HCT116 (cell line): ENCODE results near the gene PHF3. TPM values are rescaled to one million over a fixed set of nuclear protein-coding genes. Genes with fewer than 3 reads are reported as not detected.

Experiments
- ATAC-seq: fragments of 200-7000 bp; cut with Tn5 transposase; 2 replicates; pipeline ENCODE4 v1.9.1; 2020; ENCODE audit warnings: mild to moderate bottlenecking, moderate library complexity
- BruUV-seq: library from RNA; stranded (reverse); fragments of 400-500 nt; replicated peaks from 2 replicates; lab custom pipeline; 2021; lab: Mats Ljungman, UMichigan
- CTCF ChIA-PET: fragments of 300-600 bp; sonication (Branson Sonifier 250); formaldehyde crosslinking; loops from one replicate; lab custom pipeline; 2021; ENCODE audit warnings: antibody characterized with exemption; lab: Charles Lee
- POLR2A ChIA-PET: fragments of 300-600, 350-600 bp; sonication (Branson Sonifier 250); formaldehyde crosslinking; loops from one replicate; lab custom pipeline; 2021; ENCODE audit warnings: antibody characterized with exemption; lab: Charles Lee
- RAD21 ChIA-PET, 2 experiments: fragments of 300-600 bp; sonication (Branson Sonifier 250); formaldehyde crosslinking; loops; one replicate each; lab custom pipeline; 2023; ENCODE audit warnings: low total read pairs in 2 of 2; ENCODE audit not compliant: uncharacterized antibody in 2 of 2, unreplicated experiment in 2 of 2, low non-redundant PET in 1 of 2; lab: Charles Lee
- DNase-seq: peaks from one replicate; pipeline ENCODE4 v3.0.0-alpha.2; 2010; ENCODE audit warnings: low read depth, low spot score
- H2AFZ ChIP-seq: fragments of 200-600 bp; shearing (Covaris generic), sonication (generic); 2 replicates; pipeline ENCODE4 v1.6.1; 2017; ENCODE audit warnings: low read depth, mixed run types, mixed read lengths, antibody characterized with exemption, low read length; ENCODE audit not compliant: poor library complexity, severe bottlenecking
- H3K27ac ChIP-seq: 2 replicates; pipeline ENCODE4 v1.5.1; 2012; ENCODE audit warnings: low read depth, low read length
- H3K27me3 ChIP-seq: fragments of 200-600 bp; sonication (generic); 2 replicates; pipeline ENCODE4 v1.6.1; 2016; ENCODE audit warnings: mixed run types, low read length, mixed read lengths; ENCODE audit not compliant: insufficient read depth
- H3K36me3 ChIP-seq, 2 experiments: fragments of 200-500 bp in 1 of 2; fragments of 200-600 bp in 1 of 2; sonication (Bioruptor generic) in 1 of 2; sonication (generic) in 1 of 2; 2 replicates each; pipeline versions ENCODE4 v1.5.1 to v1.6.1; 2014 to 2016; ENCODE audit warnings: low read length in 2 of 2, inconsistent platforms in 1 of 2, mixed read lengths in 1 of 2, mixed run types in 1 of 2; ENCODE audit not compliant: insufficient read depth in 2 of 2, control insufficient read depth in 1 of 2
- H3K4me1 ChIP-seq, 2 experiments: fragments of 200-600 bp in 1 of 2; sonication (generic) in 1 of 2; 2 replicates each; pipeline versions ENCODE4 v1.5.1 to v1.6.1; 2012 to 2017; ENCODE audit warnings: low read length in 2 of 2, inconsistent platforms in 1 of 2, mild to moderate bottlenecking in 1 of 2, mixed read lengths in 1 of 2, mixed run types in 1 of 2, moderate library complexity in 1 of 2; ENCODE audit not compliant: insufficient read depth in 2 of 2, control insufficient read depth in 1 of 2
- H3K4me2 ChIP-seq: fragments of 200-600 bp; sonication (generic); 2 replicates; pipeline ENCODE4 v1.6.1; 2017; ENCODE audit warnings: mixed run types, low read length, mixed read lengths
- H3K4me3 ChIP-seq, 2 experiments: fragments of 200-600 bp in 1 of 2; sonication (generic) in 1 of 2; replicated peaks in 1 of 2; 2 replicates each; pipeline ENCODE4 v1.5.1; 2011 to 2016; ENCODE audit warnings: low read length in 2 of 2, control low read depth in 1 of 2, low read depth in 1 of 2, mild to moderate bottlenecking in 1 of 2, mixed read lengths in 1 of 2, mixed run types in 1 of 2
- H3K79me2 ChIP-seq: fragments of 200-600 bp; sonication (generic); 2 replicates; pipeline ENCODE4 v1.6.1; 2017; ENCODE audit warnings: mild to moderate bottlenecking, mixed run types, low read length, moderate library complexity, mixed read lengths; ENCODE audit not compliant: insufficient read depth
- H3K9ac ChIP-seq: fragments of 200-600 bp; sonication (generic); 2 replicates; pipeline ENCODE4 v1.6.1; 2016; ENCODE audit warnings: low read length, mixed read lengths
- H3K9me2 ChIP-seq: fragments of 200-600 bp; sonication (generic), shearing (Covaris generic); 2 replicates; pipeline ENCODE4 v1.6.1; 2017; ENCODE audit warnings: mixed run types, mild to moderate bottlenecking, moderate library complexity; ENCODE audit not compliant: insufficient read depth
- H3K9me3 ChIP-seq, 2 experiments: fragments of 200-500 bp in 1 of 2; fragments of 200-600 bp in 1 of 2; sonication (Bioruptor generic) in 1 of 2; sonication (generic) in 1 of 2; 2 replicates each; pipeline ENCODE4 v1.6.1; 2014 to 2017; ENCODE audit warnings: low read length in 2 of 2, mixed read lengths in 2 of 2, inconsistent platforms in 1 of 2, low read depth in 1 of 2, mild to moderate bottlenecking in 1 of 2, mixed run types in 1 of 2, moderate library complexity in 1 of 2; ENCODE audit not compliant: control insufficient read depth in 1 of 2, insufficient read depth in 1 of 2
- H4K20me1 ChIP-seq: fragments of 200-600 bp; sonication (generic), shearing (Covaris generic); 2 replicates; pipeline ENCODE4 v1.6.1; 2017; ENCODE audit warnings: mixed run types, mild to moderate bottlenecking, moderate library complexity; ENCODE audit not compliant: insufficient read depth
- ATF3 ChIP-seq: IDR thresholded peaks from 2 replicates; pipeline ENCODE4 v1.6.1; 2012
- CBX3 ChIP-seq: IDR thresholded peaks from 2 replicates; pipeline ENCODE4 v1.6.1; 2012; ENCODE audit warnings: low read depth
- CEBPB ChIP-seq: IDR thresholded peaks from 2 replicates; pipeline ENCODE4 v1.6.1; 2012; ENCODE audit warnings: low read depth
- CTCF ChIP-seq, 3 experiments: fragments of 200-600 bp in 1 of 3; sonication (generic) in 1 of 3; IDR thresholded peaks in 2 of 3; conservative IDR thresholded peaks in 1 of 3; 2 replicates each; pipeline ENCODE4 v1.5.1; 2012 to 2017; ENCODE audit warnings: low read depth in 2 of 3, low read length in 2 of 3, antibody characterized with exemption in 1 of 3, borderline replicate concordance in 1 of 3, control low read depth in 1 of 3, mild to moderate bottlenecking in 1 of 3, mixed read lengths in 1 of 3, mixed run types in 1 of 3, moderate library complexity in 1 of 3; ENCODE audit not compliant: insufficient read depth in 1 of 3
- ELF1 ChIP-seq: IDR thresholded peaks from 2 replicates; pipeline ENCODE4 v1.6.1; 2012; ENCODE audit warnings: low read depth, borderline replicate concordance
- EZH2 ChIP-seq: fragments of 200-600 bp; sonication (generic); IDR thresholded peaks from 2 replicates; pipeline ENCODE4 v1.6.1; 2017; ENCODE audit warnings: antibody characterized with exemption, mixed run types
- FOSL1 ChIP-seq: IDR thresholded peaks from 2 replicates; pipeline ENCODE4 v1.6.1; 2012; ENCODE audit warnings: low read depth
- JUND ChIP-seq: IDR thresholded peaks from 2 replicates; pipeline ENCODE4 v1.6.1; 2012
- MAX ChIP-seq: IDR thresholded peaks from 2 replicates; pipeline ENCODE4 v1.6.1; 2012
- POLR2AphosphoS5 ChIP-seq: IDR thresholded peaks from 2 replicates; pipeline ENCODE4 v1.6.1; 2011; ENCODE audit warnings: mild to moderate bottlenecking, low read depth, low read length, moderate library complexity
- RAD21 ChIP-seq: IDR thresholded peaks from 2 replicates; pipeline ENCODE4 v1.6.1; 2012; ENCODE audit warnings: low read depth, mild to moderate bottlenecking
- SIN3A ChIP-seq: IDR thresholded peaks from 2 replicates; pipeline ENCODE4 v1.6.1; 2012; ENCODE audit warnings: low read depth
- SRF ChIP-seq: IDR thresholded peaks from 2 replicates; pipeline ENCODE4 v1.6.1; 2012; ENCODE audit warnings: low read depth
- TCF7L2 ChIP-seq: IDR thresholded peaks from 2 replicates; pipeline ENCODE4 v1.7.0; 2011; ENCODE audit warnings: borderline replicate concordance, inconsistent platforms; ENCODE audit not compliant: insufficient read depth, insufficient read length; ENCODE audit errors: extremely low read depth
- YY1 ChIP-seq: IDR thresholded peaks from 2 replicates; pipeline ENCODE4 v1.6.1; 2011; ENCODE audit warnings: low read length, low read depth, moderate library complexity, mild to moderate bottlenecking; ENCODE audit not compliant: insufficient replicate concordance; ENCODE audit errors: extremely low read depth
- ZFX ChIP-seq: fragments of 450-650 bp; IDR thresholded peaks from 2 replicates; pipeline ENCODE4 v1.6.1; 2017
- ZNF274 ChIP-seq: fragments of 200-500 bp; sonication (Bioruptor generic); IDR thresholded peaks from 2 replicates; pipeline ENCODE4 v1.6.1; 2014; ENCODE audit warnings: mild to moderate bottlenecking, low read depth, low read length, inconsistent platforms
- intact Hi-C: fragments of 100-400 bp; cut with micrococcal nuclease; formaldehyde crosslinking; loops from 2 replicates; pipeline ENCODE4 v1.10.0; 2022
- total RNA-seq: library from RNA; stranded (reverse); gene quantifications from one replicate; pipeline ENCODE4 v1.2.1, GENCODE V29; 2021; ENCODE audit not compliant: unreplicated experiment

PHF3 gene
- total RNA-seq, 1 experiment from 2014 or later: 51.1 TPM

GRCh38 chr6:63592886-63593285 lies 42.7 kb upstream of the PHF3 start:
- ChIA-PET CTCF (no interaction called here), RAD21 (no interaction called here), POLR2A (interaction anchor here (0.6 kb wide), 1 partner anchor 173 kb away, joined by 5 read pairs; no protein-coding TSS in a partner anchor)
- H2AFZ ChIP-seq: no peak overlapping the region
- intact Hi-C loops: no loop called here
- no peaks in the 10 kb centered on the region for H3K9me2 ChIP-seq
- H4K20me1 ChIP-seq: no peaks in the 10 kb centered on the region
- ATAC-seq (no peak), DNase-seq (no peak)
- H3K36me3 ChIP-seq: no peaks in the 10 kb centered on the region
- H3K27ac ChIP-seq: no peak overlapping the region
- TF ChIP-seq MAX (no peak), CEBPB (no peak), YY1 (no peak), ZFX (no peak), SRF (no peak), SIN3A (no peak), EZH2 (no peak), ELF1 (no peak), RAD21 (no peak)
- no peak overlapping the region for H3K4me3 ChIP-seq
- no peaks in the 10 kb centered on the region for H3K9me3 ChIP-seq
- no peak overlapping the region for H3K9ac ChIP-seq
- no peaks in the 10 kb centered on the region for H3K27me3 ChIP-seq
- H3K4me1 ChIP-seq: no peaks in the 10 kb centered on the region
- H3K79me2 ChIP-seq: no peaks in the 10 kb centered on the region
- no peak overlapping the region for H3K4me2 ChIP-seq
- no TSS peak for BruUV-seq

- Histone ChIP-seq H3K27me3 (no peaks in the 10 kb centered on the region), H3K4me3 (no peak overlapping the region), H3K27ac (no peak overlapping the region), H3K9me2 (no peaks in the 10 kb centered on the region), H3K9me3 (no peaks in the 10 kb centered on the region), H2AFZ (no peak overlapping the region), H4K20me1 (no peaks in the 10 kb centered on the region), H3K79me2 (no peaks in the 10 kb centered on the region), H3K36me3 (no peaks in the 10 kb centered on the region), H3K9ac (no peak overlapping the region), H3K4me2 (no peak overlapping the region), H3K4me1 (peaks cover 0 to 4% of the 10 kb centered on the region in 2 experiments; a peak in 1 of 4 replicates)
- ChIA-PET CTCF (interaction anchor here (1.3 to 3.1 kb wide), 4 partner anchors 12 to 245 kb away, joined by 3 to 35 read pairs (median 9); no protein-coding TSS in a partner anchor), POLR2A (no interaction called here), RAD21 (interaction anchor here in 1 of 2 experiments (0.6 kb wide), 1 partner anchor 167 kb away, joined by 3 read pairs; no protein-coding TSS in a partner anchor)
- DNase-seq (no peak), ATAC-seq (no peak)
- BruUV-seq: no TSS peak
- intact Hi-C loops: loop anchor here (2.0 to 5.0 kb wide), 2 partner anchors 167 to 205 kb away; no protein-coding TSS in a partner anchor
- no peak for TF ChIP-seq JUND
- TF ChIP-seq POLR2AphosphoS5: no peak
- no peak for TF ChIP-seq CBX3
- no peak for TF ChIP-seq CEBPB
- TF ChIP-seq CTCF (IDR thresholded peaks at IDR 0.05 in 2 of 3, conservative IDR thresholded peaks at IDR 0.05 in 1 of 3; ENCODE audit: borderline replicate concordance in 1 of 3, insufficient read depth in 1 of 3, low read depth in 2 of 3, low read length in 2 of 3): no peak
- TF ChIP-seq ZNF274: no peak
- TF ChIP-seq SIN3A: no peak
- no peak for TF ChIP-seq YY1
- TF ChIP-seq TCF7L2: no peak
- TF ChIP-seq ATF3: no peak
- TF ChIP-seq FOSL1: no peak
Measured at GRCh38 chr6:63597141-63598048, 38.2 kb upstream of the PHF3 start.
